Uterus (tissue), 4 donors: ENCODE data around the gene BCOR. TPM values are rescaled to one million over a fixed set of nuclear protein-coding genes. Genes with fewer than 3 reads are reported as not detected.

ENCODE experiments used
- DNase-seq, 2 donors: peaks; one replicate each; pipeline ENCODE4 v3.0.0-alpha.2; 2019 to 2020
- H3K27ac ChIP-seq, 2 donors: fragments of 200-600 bp; sonication (generic); 1 replicate in 1 of 2; 2 replicates in 1 of 2; pipeline ENCODE4 v1.5.1; 2016 to 2018
- H3K27me3 ChIP-seq, 2 donors: fragments of 200-600 bp; sonication (generic); one replicate each; pipeline ENCODE4 v1.5.1; 2018 to 2019; ENCODE audit warnings: control low read depth in 1 of 2
- H3K36me3 ChIP-seq, 2 donors: fragments of 200-600 bp; sonication (generic); one replicate each; pipeline ENCODE4 v1.5.1; 2019; ENCODE audit warnings: control low read depth in 1 of 2
- H3K4me1 ChIP-seq, 2 donors: fragments of 200-600 bp; sonication (generic); one replicate each; pipeline ENCODE4 v1.5.1; 2018 to 2019; ENCODE audit warnings: control low read depth in 1 of 2
- H3K4me3 ChIP-seq, 2 donors: fragments of 200-600 bp; sonication (generic); 1 replicate in 1 of 2; 2 replicates in 1 of 2; pipeline ENCODE4 v1.5.1; 2018 to 2019; ENCODE audit warnings: mild to moderate bottlenecking in 1 of 2
- H3K9me3 ChIP-seq, 2 donors: fragments of 200-600 bp; sonication (generic); one replicate each; pipeline ENCODE4 v1.5.1; 2019; ENCODE audit warnings: control low read depth in 1 of 2
- POLR2A ChIP-seq, 2 donors: fragments of 450-650 bp; IDR thresholded peaks; one replicate each; pipeline ENCODE4 v1.6.1; 2016; ENCODE audit warnings: antibody characterized with exemption in 2 of 2, mild to moderate bottlenecking in 1 of 2, moderate library complexity in 1 of 2
- intact Hi-C: fragments of 100-400 bp; cut with DNase I; formaldehyde crosslinking; loops from one replicate; pipeline ENCODE4 v1.15.1; 2023; ENCODE audit warnings: low total_unique reads
- total RNA-seq, 4 donors: library from RNA; depleted of rRNA in 3 of 4; stranded (reverse); fragments of >200 nt in 3 of 4; gene quantifications; one replicate each; pipeline versions ENCODE4 v1.1.0 to v1.2.4, GENCODE V29; 2014 to 2023
- TF ChIP-seq, protein P1 (sequence below), 4 experiments: fragments of 200-600 bp in 2 of 4; fragments of 450-650 bp in 2 of 4; sonication (generic) in 2 of 4; IDR thresholded peaks; one replicate each; pipeline ENCODE4 v1.5.1; 2016 to 2019; ENCODE audit warnings: antibody characterized with exemption in 4 of 4, mild to moderate bottlenecking in 2 of 4, moderate library complexity in 1 of 4
- donor health status: DM: yes; HTN: yes; CAD: no.

Gene BCOR
- total RNA-seq, 4 donors from 2014 or later = 10.0 to 42.4 (median 26.4) TPM

DNA sequence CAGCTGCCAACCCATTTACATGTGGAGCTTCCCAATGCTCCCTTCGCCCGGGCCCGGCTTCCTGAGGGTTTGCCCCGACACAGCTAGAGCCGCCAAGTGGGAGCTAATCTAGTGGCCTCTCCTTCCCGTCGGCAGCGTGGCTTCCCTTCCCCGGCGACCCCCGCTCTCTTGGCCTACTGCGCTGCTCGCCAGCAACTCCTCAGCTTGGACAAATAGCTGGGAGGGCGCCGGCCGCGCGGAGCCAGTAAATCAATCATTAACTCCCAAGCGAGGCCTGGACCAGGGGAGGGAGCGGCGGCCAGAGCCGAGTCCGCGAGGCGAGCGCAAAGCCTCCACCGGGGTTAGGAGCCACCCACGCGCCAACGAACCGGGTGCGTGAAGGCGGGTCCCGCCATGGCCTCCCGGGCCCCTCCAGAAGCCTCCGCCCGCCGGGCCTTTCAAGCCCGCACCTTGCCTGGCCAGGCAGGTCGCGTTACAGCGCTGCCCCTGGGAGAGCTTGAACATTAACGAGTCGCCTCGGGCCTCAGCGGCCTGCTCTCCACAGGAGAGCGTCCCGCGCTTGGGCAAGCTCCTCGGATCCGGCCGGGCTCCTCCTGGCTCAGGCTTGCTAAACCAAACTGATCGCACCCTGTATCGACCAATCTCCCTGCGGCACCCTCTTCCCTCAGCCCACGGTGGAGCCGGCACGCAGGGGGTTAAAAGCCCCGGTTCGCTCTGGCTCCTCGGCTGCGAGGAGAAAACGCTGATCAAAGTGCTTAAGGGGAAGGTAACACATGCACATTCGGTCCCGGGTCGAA is 10.6 kb upstream of the BCOR start:
- DNase-seq = peak; percentile 62 to 68
- Histone ChIP-seq H3K4me1 (peaks cover 0 to 18% of the 10 kb centered on the region in 2 donors), H3K4me3 (peak overlapping the region; percentile 3 to 55), H3K27me3 (peaks cover 3 to 17% of the 10 kb centered on the region in 2 donors), H3K27ac (peak overlapping the region; percentile 89 to 97), H3K9me3 (no peaks in the 10 kb centered on the region), H3K36me3 (no peaks in the 10 kb centered on the region)
- intact Hi-C loops = loop anchor here (5.0 to 10.0 kb wide), 2 partner anchors 44 to 94 kb away; no protein-coding TSS in a partner anchor
- no peak for TF ChIP-seq POLR2A (IDR thresholded peaks at IDR 0.05)
- TF ChIP-seq, protein P1, sequence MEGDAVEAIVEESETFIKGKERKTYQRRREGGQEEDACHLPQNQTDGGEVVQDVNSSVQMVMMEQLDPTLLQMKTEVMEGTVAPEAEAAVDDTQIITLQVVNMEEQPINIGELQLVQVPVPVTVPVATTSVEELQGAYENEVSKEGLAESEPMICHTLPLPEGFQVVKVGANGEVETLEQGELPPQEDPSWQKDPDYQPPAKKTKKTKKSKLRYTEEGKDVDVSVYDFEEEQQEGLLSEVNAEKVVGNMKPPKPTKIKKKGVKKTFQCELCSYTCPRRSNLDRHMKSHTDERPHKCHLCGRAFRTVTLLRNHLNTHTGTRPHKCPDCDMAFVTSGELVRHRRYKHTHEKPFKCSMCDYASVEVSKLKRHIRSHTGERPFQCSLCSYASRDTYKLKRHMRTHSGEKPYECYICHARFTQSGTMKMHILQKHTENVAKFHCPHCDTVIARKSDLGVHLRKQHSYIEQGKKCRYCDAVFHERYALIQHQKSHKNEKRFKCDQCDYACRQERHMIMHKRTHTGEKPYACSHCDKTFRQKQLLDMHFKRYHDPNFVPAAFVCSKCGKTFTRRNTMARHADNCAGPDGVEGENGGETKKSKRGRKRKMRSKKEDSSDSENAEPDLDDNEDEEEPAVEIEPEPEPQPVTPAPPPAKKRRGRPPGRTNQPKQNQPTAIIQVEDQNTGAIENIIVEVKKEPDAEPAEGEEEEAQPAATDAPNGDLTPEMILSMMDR (IDR thresholded peaks at IDR 0.05) = no peak

DNA sequence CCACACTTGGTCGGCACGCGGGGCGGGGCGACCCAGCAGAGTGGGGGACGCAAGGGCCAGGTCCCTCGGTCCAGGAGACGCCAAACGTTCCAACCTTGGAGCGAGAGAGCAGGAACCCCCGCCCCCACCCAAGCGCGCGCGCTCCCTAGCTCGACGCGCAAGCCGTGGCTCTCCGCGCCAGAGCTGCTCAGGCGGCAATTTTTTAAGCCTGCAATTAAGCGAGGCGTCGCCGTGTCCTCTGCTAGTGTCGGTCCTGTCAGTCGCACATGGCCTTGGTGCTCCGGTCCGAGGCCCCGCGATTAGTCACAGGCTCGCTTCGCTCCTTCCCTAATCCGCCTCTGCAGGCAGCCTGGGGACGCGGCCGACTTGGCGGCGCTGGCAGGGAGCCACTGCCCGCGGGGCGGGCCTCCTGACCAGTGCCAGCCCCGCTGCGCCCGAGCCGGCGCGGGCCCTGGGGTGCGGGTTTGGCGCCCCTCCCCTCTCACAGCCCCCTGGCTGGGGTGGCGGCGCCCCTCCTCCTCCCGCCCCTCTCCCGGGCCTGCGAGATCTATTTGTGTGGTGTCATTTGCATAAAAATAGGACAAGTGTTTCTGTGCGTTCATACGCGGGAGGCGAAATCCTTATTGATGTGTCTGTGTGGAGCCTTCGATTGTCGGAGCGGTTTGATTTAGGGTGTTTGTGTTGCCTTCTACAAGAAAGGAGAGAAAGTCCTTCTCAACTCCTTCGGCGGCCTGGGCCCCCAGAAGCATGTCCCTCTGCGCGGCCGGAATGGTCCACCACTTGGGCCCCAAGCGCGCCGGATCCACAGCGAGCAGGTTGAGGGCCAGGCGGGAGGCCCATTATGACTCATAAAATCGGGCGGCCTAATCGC is 9.8 kb upstream of the BCOR start:
- peak overlapping the region; percentile 89 to 97 for H3K27ac ChIP-seq
- H3K36me3 ChIP-seq = no peaks in the 10 kb centered on the region
- intact Hi-C loops = loop anchor here (5.0 to 10.0 kb wide), 2 partner anchors 45 to 93 kb away; no protein-coding TSS in a partner anchor
- peak overlapping the region; percentile 39 to 49 for H3K4me3 ChIP-seq
- H3K27me3 ChIP-seq = peaks cover 3 to 17% of the 10 kb centered on the region in 2 donors
- peak; percentile 40 to 51 for DNase-seq
- no peak for TF ChIP-seq POLR2A (IDR thresholded peaks at IDR 0.05)
- TF ChIP-seq, protein P1 (IDR thresholded peaks at IDR 0.05) = no peak
- H3K9me3 ChIP-seq = no peaks in the 10 kb centered on the region
- H3K4me1 ChIP-seq = peaks cover 0 to 18% of the 10 kb centered on the region in 2 donors

DNA sequence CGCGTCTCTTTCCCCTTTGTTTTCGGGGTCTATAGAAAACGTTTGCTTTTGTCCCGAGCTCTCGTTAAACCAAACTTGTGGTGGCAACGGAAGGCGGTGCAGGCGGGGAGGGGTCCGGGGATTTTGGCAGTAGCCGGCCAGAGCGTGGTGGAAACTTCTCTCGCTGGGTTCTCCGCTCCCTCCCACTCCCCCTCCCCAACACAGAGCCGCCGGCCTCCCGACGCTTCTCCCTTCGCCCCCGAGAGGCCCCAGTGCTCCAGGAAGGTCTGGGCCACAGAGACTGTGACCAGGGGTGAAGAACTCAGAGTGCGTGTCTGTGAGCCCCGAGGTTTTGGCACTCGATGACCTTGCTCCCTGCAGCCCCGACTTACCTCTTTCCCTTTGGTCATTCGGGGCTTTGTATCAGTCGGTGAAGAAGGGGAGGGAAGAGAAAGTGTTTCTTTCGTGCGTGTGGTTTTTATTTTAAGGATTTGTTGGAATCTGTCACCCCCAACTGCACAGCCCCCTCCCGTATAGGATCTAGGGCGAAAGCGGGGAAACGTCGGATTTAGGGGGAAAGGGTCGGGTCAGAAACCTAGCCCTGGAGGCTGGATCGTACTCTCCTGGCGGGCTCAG is 9.0 kb upstream of the BCOR start:
- Histone ChIP-seq H3K27me3 (peaks cover 3 to 19% of the 10 kb centered on the region in 2 donors), H3K9me3 (no peaks in the 10 kb centered on the region), H3K4me1 (peaks cover 0 to 18% of the 10 kb centered on the region in 2 donors), H3K36me3 (no peaks in the 10 kb centered on the region), H3K4me3 (peak overlapping the region; percentile 39 to 49), H3K27ac (peak overlapping the region; percentile 60 to 97)
- TF ChIP-seq, protein P1 (IDR thresholded peaks at IDR 0.05) = no peak
- DNase-seq = no peak
- intact Hi-C loops = loop anchor here (5.0 to 10.0 kb wide), 2 partner anchors 46 to 92 kb away; no protein-coding TSS in a partner anchor

DNA sequence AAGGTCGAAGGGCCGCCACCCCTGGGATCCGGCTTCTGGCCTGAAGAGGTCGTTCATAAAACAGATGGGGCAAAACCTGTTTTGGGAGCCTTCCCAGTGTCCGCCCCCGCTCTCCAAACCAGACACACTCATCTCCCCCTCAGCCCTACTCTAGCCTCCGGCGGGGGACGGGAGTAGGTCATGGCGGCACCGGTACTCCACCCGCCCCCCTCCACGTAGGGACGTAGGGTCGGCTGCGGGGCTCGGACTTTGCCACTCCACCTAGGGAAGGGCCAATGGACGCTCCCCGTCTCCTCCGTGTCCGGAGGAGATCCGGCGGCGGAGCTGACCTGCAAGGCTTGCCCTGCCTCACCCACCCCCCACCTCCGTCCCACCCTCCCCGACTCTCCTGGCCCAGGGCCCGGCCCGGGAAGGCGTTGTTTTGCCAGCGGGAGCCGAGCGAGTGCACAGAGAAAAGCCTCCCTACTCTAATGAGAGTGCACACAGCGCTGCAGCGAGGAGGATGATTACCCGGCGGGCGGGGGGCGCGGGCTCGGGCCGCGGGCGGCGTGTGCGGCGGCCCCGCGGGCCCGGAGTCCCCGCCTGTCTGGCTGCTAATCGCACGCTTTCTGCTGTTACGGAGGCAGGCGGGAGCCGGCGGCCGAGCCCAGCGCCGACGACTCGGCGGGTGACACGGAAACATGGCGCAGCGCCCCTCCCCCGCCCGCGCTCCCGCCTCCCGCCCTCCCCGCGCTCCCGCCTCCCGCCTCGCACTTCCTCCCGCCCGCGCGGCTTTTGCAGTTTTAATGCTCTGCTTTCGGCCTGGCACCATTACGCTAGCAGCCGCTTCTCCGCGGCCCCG is 8.3 kb upstream of the BCOR start:
- peak overlapping the region; percentile 39 to 49 for H3K4me3 ChIP-seq
- no peaks in the 10 kb centered on the region for H3K9me3 ChIP-seq
- peak; percentile 68 to 72 for DNase-seq
- H3K27me3 ChIP-seq = peaks cover 3 to 21% of the 10 kb centered on the region in 2 donors
- TF ChIP-seq POLR2A (IDR thresholded peaks at IDR 0.05) = no peak
- TF ChIP-seq, protein P1 (IDR thresholded peaks at IDR 0.05) = no peak
- no peaks in the 10 kb centered on the region for H3K36me3 ChIP-seq
- intact Hi-C loops = loop anchor here (5.0 to 10.0 kb wide), 2 partner anchors 46 to 91 kb away; no protein-coding TSS in a partner anchor
- peaks cover 0 to 18% of the 10 kb centered on the region in 2 donors for H3K4me1 ChIP-seq
- H3K27ac ChIP-seq = peak overlapping the region; percentile 60 to 97
